Measurements from ENCODE around the gene CACNA2D3.

CACNA2D3 gene

DNA sequence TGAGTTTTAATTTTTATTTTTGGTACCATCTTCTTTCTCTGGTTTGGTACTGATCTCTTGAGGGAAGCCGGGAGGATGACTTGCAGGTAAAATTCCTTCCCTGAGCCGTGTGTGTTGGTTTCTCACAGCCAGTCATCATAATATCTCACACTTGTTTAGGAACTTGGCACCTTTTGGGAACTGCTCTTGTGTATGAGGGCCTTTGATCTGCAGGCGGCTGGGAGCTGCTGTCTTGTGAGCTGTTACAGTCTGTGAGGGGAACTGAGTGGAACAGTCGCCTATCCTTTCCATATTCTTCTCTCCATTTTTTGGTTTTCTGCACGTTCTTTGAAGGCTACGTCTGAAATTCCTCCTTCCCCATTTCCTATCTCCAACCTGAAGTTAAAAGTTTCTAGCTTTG, 75.2 kb downstream of the CACNA2D3 start:
- in situ Hi-C loops (cut with HindIII; ENCODE audit: low pct_ligation_motif_present, low pct_unique_long_range_greater_than_20kb, low sequenced_read_pairs), result no loop called here
- DNase-seq, result no peak

DNA sequence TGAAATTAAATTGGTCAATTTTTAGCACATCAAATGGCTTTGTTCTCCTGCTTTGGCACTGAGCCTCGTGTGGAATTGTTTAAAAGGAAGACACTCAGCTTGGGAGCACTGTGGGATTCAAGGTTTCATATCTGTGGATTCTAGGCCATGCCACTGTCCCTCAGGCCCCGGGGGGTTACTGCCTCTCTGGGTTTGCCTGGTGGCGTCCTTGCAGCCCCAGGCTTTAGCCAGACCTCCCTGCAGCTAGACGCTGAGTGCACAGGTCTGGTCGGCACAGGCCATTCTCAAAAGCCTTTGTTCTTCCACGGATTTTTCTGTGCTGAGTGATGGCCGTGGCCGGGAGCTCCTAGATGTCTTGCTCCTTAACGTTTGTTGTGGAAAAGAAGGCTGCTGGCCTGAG, 76.2 kb downstream of the CACNA2D3 start:
- in situ Hi-C loops (cut with HindIII; ENCODE audit: low pct_ligation_motif_present, low pct_unique_long_range_greater_than_20kb, low sequenced_read_pairs), result no loop called here
- DNase-seq, result no peak

DNA sequence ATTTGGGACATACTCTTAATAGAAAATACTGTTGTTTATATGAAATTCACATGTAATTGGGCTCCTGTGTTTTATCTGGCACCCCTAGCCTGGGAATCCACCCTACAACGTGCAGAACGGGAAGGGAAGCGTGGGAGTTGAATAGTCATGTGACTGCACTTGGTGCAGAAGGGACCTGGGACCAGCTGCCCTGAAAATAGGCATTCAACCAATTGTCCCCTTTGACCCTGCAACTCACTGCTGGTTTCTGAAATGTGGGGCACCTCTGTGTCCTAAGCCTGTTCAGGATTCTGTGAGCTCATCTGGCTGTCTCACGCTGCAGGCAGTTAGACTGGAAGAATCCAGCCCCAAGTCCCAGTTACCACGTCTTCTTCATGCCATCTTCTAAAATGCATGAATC, 79.7 kb downstream of the CACNA2D3 start:
- no peak for DNase-seq
- in situ Hi-C loops (cut with HindIII; ENCODE audit: low pct_ligation_motif_present, low pct_unique_long_range_greater_than_20kb, low sequenced_read_pairs), result no loop called here

DNA sequence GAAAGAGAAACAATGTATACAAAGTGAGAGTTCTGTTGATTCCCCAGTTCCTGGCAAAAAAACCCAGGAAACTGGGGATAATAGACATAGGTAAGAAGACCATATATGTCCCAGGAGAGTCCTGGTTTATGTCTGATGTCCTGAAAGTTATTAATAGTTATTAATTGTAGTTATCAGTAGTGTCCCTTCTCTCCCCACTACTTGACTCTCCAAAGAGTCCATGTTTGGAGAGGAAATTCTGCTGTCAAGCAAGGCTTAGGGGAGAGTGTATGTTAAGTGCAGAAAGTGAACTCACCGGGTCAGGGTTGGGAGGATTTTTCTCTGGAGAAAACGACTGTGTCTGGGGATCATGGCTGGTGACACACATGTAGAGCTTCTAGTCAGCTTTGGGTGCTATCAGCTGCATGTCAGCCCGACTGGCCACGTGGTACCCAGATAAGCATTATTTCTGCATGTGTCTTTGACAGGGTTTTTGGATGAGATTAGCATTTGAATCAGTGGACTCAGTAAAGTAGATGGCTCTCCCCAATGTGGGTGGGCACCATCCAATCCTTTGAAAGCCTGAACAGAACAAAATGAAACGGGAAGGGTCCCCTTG, 80.4 kb downstream of the CACNA2D3 start:
- DNase-seq, result no peak
- in situ Hi-C loops (cut with HindIII; ENCODE audit: low pct_ligation_motif_present, low pct_unique_long_range_greater_than_20kb, low sequenced_read_pairs), result no loop called here

DNA sequence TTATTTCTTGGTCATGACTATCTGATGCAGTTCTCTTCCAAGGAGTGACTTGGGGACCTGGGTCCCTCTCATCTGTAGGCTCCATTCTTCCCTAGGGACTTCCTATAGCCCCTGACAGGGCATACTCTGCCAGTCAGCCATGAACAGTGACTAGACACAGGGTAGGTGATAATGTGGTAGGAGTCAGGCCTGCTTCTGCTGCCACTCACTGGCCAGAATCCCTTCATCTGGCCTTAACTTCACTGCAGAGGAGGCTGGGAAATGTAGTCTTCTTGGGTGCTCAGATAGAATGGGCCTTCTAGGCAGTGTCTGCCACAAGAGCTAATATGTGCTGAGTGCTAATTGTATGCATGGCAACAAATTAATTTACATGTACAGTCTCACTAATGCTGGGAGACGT, 84.5 kb downstream of the CACNA2D3 start:
- in situ Hi-C loops (cut with HindIII; ENCODE audit: low pct_ligation_motif_present, low pct_unique_long_range_greater_than_20kb, low sequenced_read_pairs), result no loop called here
- peak; percentile 5 for DNase-seq

DNA sequence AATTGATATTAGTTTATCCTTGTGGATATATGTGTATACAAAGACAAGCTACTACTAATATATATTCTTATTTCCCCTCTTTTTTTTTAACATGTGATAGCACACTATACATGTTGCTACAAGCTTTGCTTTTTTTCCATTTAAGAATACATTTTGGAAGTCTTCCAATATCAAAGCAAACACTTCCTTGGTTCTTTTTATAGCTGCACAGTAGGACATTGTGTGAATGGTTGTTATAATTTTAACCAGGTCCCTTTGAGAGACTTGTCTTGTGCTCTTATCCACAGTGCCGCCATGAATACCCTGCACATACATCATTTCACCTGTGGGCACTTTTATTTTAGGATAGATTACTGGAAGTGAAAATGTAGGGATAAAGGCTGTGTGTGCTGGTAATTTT, 88.7 kb downstream of the CACNA2D3 start:
- DNase-seq, result no peak
- in situ Hi-C loops (cut with HindIII; ENCODE audit: low pct_ligation_motif_present, low pct_unique_long_range_greater_than_20kb, low sequenced_read_pairs), result no loop called here

DNA sequence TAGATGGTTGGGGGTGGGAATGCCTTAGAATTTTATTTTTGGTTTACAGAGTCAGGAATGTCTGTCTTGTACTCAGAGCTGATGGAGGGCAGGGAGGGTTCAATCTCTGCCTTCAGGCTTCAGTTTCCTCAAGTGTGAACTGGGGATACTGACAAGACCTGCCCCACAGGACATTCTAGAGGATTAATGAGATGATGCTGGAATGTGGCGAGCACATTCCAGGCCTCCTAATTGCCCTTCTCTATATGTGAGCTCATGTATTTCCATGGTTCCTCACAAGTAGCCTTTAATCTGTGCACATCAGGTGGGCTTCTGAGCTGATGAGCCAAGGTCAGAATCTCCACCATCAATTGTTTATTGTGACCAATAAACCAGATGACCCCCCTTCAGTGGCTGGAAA, 90.4 kb downstream of the CACNA2D3 start:
- in situ Hi-C loops (cut with HindIII; ENCODE audit: low pct_ligation_motif_present, low pct_unique_long_range_greater_than_20kb, low sequenced_read_pairs), result no loop called here
- DNase-seq, result no peak

DNA sequence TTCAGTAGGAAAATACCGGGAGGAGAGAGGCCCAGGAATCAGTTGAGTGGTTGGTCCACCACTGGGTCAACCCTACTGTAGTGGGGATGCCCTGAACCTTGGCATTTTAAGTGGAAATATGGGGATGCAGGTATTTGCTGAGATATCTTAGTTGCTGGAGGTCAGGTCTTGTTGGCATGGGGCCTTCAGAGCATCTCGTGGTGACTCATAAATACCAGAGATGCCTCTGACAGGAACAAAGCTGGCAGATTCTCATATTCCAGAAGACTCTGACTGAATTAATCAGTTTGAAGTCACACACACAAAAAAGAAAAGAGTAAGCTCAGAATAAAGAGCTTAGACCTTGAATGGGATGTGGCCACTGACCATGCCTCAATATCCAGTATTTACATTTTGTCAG, 91.6 kb downstream of the CACNA2D3 start:
- in situ Hi-C loops (cut with HindIII; ENCODE audit: low pct_ligation_motif_present, low pct_unique_long_range_greater_than_20kb, low sequenced_read_pairs), result no loop called here
- peak; percentile 84 for DNase-seq

DNA sequence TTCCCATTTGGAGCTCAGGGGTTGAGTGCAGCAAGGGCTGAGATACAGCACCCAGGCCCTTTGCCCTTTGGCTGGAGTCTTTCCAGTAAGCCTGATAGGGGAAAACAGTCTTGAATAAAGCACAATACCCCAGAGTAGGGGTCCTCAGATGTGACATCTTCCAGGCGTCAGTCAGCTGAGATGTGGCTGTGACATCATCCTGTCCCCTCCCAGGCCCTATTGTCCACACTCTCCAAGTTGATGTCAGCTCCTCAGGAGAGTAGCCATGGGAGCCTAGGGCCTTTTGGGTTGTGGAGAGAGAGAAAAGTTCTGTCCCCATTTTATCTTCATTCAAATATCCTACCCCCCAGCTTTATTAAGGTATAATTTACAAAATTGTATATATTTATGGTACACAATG, 92.5 kb downstream of the CACNA2D3 start:
- DNase-seq, result no peak
- in situ Hi-C loops (cut with HindIII; ENCODE audit: low pct_ligation_motif_present, low pct_unique_long_range_greater_than_20kb, low sequenced_read_pairs), result no loop called here

DNA sequence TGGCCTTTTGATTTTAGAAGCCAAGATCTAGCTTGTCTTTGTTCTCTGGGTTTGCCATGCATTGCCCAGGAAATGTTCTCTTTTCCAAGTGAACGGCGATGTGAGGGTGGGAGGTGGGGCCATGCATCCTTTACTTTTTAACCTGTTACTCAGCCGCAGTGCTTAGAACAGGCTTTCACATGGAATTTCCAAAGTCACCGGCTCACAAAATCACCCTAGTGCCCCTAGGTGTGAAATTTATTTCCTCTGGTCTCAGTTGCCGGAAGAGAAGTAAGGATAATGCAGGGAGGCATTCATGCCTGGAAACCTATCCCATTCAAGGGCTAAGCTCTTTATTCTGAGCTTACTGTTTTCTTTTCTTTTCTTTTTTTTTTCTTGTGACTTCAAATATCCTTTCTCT, 93.2 kb downstream of the CACNA2D3 start:
- in situ Hi-C loops (cut with HindIII; ENCODE audit: low pct_ligation_motif_present, low pct_unique_long_range_greater_than_20kb, low sequenced_read_pairs), result no loop called here
- peak; percentile 6 for DNase-seq

DNA sequence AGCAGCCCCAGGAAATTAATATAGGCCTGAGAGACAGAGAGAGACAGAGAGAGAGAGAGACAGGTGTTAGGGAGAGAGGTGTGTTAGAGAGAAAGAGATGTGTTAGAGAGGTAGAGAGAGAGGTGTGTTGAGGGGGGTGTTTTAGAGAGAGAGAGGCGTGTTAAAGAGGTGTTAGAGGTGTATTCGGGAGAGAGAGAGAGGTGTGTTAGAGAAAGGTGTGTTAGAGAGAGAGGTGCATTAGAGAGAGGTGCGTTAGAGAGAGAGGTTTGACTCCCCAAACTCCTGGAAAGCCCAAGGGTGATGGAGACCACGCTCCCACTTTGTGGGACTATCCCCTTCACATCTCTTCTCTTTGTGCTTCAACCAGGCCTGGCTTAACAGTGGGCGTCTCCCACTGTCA, 95.5 kb downstream of the CACNA2D3 start:
- no peak for DNase-seq
- in situ Hi-C loops (cut with HindIII; ENCODE audit: low pct_ligation_motif_present, low pct_unique_long_range_greater_than_20kb, low sequenced_read_pairs), result no loop called here

DNA sequence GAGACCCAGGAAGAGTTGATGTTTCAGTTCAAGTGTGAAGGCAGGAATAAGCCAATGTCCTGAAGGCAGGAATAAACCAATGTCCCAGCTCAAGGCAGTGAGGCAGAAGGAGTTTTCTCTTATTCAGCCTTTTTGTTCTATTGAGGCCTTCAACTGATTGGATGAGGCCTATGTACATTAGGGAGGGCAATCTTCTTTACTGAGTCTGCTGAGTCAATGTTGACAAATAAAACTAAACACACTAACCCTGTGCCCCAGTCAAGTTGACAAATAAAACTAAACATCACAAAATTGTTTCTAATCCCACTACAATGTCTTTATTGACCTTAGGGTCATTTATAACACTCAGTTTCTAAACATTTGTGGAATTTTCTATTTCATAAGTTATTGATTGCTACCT, 100.0 kb downstream of the CACNA2D3 start:
- in situ Hi-C loops (cut with HindIII; ENCODE audit: low pct_ligation_motif_present, low pct_unique_long_range_greater_than_20kb, low sequenced_read_pairs), result no loop called here
- DNase-seq, result no peak

DNA sequence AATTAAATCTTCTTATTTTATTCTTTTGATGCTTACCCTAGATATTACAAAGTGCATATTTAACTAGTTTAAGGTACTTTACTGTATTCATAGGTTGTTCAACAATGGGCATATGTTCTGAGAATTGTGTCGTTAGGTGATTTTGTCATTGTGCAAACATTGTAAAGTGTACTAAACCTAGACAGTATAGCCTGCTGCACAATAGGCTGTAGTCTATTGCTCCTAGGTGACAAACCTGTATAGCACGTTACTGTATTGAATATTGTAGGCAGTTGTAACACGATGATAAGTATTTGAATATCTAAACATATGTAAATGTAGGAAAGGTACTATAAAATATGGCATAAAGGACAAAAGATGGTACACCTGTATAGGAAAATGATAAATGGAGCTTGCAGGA, 100.7 kb downstream of the CACNA2D3 start:
- no peak for DNase-seq
- in situ Hi-C loops (cut with HindIII; ENCODE audit: low pct_ligation_motif_present, low pct_unique_long_range_greater_than_20kb, low sequenced_read_pairs), result no loop called here

DNA sequence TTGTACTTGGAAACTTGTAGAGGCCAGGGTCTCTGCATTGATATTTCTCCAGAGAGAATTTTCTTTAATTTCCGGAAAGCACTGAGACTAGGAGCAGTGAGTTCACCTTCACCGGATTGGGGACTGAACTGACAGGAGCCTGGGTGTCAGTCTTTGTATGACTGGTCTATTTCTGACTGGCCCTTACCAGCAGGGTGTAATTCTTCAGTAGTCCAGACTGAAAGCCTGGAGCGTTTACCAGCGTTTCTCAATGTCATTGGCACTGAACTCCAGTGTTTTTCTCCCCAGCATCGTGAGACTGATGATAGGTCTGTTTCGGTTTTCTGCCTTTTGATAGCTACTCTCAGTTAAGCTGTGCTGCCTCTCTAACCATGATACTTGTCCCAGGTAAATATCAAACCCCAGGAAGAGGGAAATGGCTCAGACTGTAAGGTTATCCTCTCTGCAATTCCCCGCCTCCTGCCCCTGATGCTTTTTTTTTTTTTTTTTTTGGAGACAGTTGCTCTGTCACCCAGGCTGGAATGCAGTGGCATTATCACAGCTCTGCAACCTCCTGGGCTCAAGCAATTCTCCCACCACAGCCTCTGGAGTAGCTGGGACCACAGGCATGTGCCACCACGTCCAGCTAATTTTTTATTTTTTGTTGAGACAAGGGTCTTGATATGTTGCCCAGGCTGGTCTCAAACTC, 103.6 kb downstream of the CACNA2D3 start:
- in situ Hi-C loops (cut with HindIII; ENCODE audit: low pct_ligation_motif_present, low pct_unique_long_range_greater_than_20kb, low sequenced_read_pairs), result no loop called here
- DNase-seq, result no peak

DNA sequence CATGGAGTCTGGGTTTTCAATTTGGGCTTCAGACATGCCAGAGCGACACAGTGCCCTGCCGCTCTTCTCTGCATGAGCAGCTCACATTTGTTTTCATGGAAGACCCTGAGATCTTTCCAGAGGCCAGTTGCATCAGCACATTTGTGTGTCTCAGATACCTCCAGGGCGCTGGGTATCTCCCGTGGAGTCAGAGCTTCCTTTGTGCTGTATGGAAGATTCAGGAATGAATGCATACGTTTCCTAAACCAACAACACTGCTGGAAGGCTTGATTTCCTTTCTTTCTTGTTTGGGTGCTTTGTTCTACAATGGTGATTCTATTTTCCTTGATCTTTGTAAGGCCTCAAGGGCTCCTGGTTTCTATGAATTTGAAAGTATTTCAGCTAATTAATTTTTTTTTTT, 106.5 kb downstream of the CACNA2D3 start:
- in situ Hi-C loops (cut with HindIII; ENCODE audit: low pct_ligation_motif_present, low pct_unique_long_range_greater_than_20kb, low sequenced_read_pairs), result no loop called here
- no peak for DNase-seq

DNA sequence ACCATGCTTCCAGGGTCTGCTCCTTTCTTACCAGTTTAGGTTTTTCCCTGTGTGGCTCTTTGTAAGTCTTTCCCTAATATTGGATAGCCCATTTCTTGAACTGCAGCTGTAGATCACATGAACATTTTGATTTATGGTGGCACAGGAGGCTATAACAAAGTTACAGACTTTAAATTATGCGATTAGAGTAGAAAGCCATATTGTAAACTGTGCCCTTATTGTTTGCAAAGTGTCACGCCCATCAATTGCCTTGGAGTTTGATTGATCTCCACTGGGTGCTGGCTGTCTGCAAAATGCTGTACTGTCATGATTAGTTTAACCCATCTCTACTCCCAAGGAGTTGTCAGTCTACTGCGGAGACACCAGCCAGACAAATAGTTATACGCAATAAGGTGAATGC, 110.3 kb downstream of the CACNA2D3 start:
- in situ Hi-C loops (cut with HindIII; ENCODE audit: low pct_ligation_motif_present, low pct_unique_long_range_greater_than_20kb, low sequenced_read_pairs), result no loop called here
- no peak for DNase-seq

DNA sequence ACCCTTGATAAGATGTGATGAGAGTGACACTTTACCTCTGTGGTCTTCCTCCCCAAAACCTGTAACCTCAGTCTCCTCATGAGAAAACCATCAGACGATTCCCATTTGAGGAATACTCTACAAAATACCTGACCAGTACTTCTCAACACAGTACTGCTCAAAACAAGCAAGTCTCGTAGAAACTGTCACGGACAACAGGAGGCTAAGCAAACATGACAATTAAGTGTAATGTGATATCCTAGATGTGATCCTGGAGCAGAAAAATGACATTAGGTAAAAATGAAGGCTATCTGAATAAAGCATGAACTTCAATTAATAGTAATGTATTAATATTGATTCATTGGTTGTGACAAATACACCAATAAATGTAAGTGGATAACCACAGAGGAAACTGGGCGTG, 113.6 kb downstream of the CACNA2D3 start:
- in situ Hi-C loops (cut with HindIII; ENCODE audit: low pct_ligation_motif_present, low pct_unique_long_range_greater_than_20kb, low sequenced_read_pairs), result no loop called here
- no peak for DNase-seq

DNA sequence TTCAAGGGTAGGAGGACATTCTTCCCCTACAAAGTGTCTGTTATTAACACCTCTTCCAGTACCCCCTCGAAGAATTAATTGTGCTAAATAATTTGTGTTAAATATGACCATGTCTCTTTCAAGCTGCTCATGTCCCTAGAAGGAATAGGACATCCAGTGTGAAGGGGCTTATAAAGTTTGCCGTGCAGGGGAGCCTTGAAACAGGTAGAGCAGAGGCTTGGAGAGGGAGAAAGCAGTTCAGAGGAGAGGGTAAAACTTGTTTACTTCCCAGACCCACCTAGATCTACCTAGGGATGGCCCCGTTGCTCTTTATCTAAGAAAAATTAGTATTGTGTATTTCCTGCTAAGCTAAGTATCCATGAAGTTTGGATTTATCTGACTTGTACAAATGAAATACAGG, 114.8 kb downstream of the CACNA2D3 start:
- DNase-seq, result no peak
- in situ Hi-C loops (cut with HindIII; ENCODE audit: low pct_ligation_motif_present, low pct_unique_long_range_greater_than_20kb, low sequenced_read_pairs), result no loop called here

DNA sequence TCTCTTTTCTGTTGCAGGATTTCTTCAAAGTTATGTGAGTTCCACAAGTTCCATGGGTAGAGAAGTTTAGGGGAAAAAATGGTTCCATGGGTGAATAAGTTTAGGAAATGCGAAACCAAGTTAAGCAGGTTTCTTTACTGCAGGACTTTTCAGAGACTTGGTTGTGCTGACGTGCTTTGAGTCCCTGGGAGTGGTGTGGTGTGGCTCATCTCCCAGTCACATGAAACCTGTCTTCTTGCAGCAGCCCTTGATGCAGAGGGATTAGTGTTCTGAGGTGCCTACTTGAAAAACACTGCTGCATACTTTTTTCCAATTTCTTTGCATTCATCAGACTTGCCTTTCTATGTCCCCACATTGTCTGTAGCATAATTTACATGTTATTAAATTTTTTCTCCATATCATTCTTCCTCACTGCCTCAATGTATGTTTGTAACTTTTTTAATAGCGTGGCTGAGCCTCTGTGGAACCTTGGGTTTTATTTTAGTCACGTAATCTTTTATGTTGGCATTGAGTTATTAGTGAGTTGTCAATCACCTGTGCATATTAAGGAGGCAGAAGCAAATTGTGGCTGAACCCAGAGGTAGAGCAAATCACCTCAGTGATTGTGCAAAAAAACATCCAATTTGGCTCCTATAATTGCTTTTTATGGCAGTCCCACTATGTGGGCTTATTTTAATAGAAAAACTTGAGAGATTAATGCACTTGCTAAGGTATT, 115.6 kb downstream of the CACNA2D3 start:
- DNase-seq, result no peak
- in situ Hi-C loops (cut with HindIII; ENCODE audit: low pct_ligation_motif_present, low pct_unique_long_range_greater_than_20kb, low sequenced_read_pairs), result no loop called here

DNA sequence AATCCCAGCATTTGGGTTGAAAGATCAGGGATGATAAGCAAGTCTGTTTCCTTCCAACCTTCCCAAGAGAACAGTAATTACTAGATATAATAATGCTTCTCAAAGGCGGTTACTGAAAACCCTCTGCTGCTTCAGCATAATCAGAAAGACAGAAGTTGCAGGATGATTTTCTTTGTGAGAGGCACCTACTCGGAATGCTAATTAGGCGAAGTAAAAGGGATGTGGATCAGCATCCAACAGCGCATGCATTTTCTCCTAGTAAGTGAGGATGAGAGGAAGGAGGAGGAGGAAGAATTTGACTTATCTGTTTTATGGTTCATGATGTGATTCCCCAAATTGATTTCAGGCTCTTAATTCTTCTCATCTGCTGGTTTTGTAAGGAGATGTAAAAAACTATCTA, 118.0 kb downstream of the CACNA2D3 start:
- DNase-seq, result no peak
- in situ Hi-C loops (cut with HindIII; ENCODE audit: low pct_ligation_motif_present, low pct_unique_long_range_greater_than_20kb, low sequenced_read_pairs), result no loop called here
